T-helper 17 cell (primary cell): ENCODE results near the gene PRKCD. TPM values are rescaled to one million over a fixed set of nuclear protein-coding genes. Genes with fewer than 3 reads are reported as not detected.

Source experiments
- ATAC-seq: fragments of 150-1000 bp; cut with Tn5 transposase; 2 replicates; pipeline ENCODE4 v1.10.0; 2021; ENCODE audit warnings: mild to moderate bottlenecking, moderate library complexity
- DNase-seq, 3 donors: peaks; one replicate each; pipeline versions ENCODE4 v3.0.0 to v3.0.0-alpha.2; 2020 to 2021
- H3K9me3 ChIP-seq: one replicate; pipeline ENCODE4 v1.7.0; 2013; ENCODE audit warnings: low read length, mild to moderate bottlenecking; ENCODE audit not compliant: control insufficient read depth, poor library complexity, severe bottlenecking
- H3K27ac Mint-ChIP-seq: one replicate; pipeline ENCODE4 v1.8.0; 2022; ENCODE audit warnings: mild to moderate bottlenecking, moderate library complexity, mixed read lengths
- H3K27me3 Mint-ChIP-seq: one replicate; pipeline ENCODE4 v1.8.0; 2022; ENCODE audit warnings: mixed read lengths
- H3K36me3 Mint-ChIP-seq: one replicate; pipeline ENCODE4 v1.8.0; 2022; ENCODE audit warnings: low read depth, mixed read lengths
- H3K4me1 Mint-ChIP-seq: one replicate; pipeline ENCODE4 v1.8.0; 2022; ENCODE audit warnings: mild to moderate bottlenecking, mixed read lengths
- H3K4me3 Mint-ChIP-seq: one replicate; pipeline ENCODE4 v1.8.0; 2022; ENCODE audit warnings: mild to moderate bottlenecking, moderate library complexity, mixed read lengths
- total RNA-seq, 4 donors: library from RNA in 2 of 4; stranded (reverse) in 2 of 4; gene quantifications; one replicate each; pipeline ENCODE4 v1.2.3 and lab custom pipeline; 2022 to 2026

PRKCD gene
- total RNA-seq, 2 donors from 2014 or later = 27.3 to 35.0 TPM

DNA sequence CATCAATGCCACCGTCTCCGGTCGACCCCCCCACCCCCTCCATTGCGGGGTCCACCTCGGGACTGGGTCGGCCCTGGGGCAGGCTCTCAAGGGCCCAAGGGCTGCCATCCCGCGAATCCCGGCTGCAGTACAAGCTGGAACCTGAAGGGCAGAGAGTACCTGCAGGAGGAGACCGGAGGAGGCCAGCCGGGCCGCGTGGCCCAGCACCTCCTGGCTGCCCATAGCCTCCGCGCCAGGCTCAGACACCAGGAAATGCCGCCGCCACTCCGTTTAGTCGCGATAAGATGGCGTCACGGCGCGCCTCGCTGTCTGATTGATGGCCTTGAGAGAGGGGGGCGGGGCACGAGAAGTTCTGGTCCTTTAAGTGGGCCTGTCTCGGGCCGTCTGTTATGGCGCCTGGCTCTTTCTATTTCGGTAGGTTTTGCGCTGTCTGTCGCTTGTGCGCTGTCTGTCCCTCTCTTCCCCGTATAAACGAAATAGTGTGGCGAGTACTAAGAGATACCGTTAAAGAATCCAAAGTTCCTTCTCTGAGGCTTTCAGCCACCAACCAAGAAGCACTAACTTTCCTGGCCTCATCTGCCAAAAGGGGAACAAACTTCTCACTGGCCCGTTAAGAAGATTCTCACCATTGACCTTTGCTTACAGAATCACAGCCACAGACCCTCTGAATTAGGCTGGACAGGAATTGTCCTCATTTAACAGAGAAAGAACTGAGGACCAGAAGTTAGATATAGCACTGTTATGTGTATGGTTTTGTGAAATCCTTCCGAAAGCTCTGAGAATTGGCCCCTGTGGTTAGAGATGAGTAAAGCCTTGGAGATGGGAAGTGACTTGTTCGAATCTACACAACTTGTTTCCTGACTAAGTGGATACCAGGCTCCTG, 30.6 kb upstream of the PRKCD start, which contains the start of gene RFT1:
Gene RFT1 (minus strand): TSS at position 257 of the 883 bp plus-strand sequence. CDS start 35 bp downstream, at position 222.
- DNase-seq (peak; percentile 94 to 98 (median 95)), ATAC-seq (peak; percentile 94)
- Mint-ChIP-seq H3K4me1 (peaks cover 21% of the 10 kb centered on the region), H3K27me3 (no peaks in the 10 kb centered on the region), H3K27ac (peak within 1 kb of the TSS; percentile 98), H3K36me3 (no peaks in the 10 kb centered on the region), H3K4me3 (peak within 1 kb of the TSS; percentile 90)
- H3K9me3 ChIP-seq = no peaks in the 10 kb centered on the region

DNA sequence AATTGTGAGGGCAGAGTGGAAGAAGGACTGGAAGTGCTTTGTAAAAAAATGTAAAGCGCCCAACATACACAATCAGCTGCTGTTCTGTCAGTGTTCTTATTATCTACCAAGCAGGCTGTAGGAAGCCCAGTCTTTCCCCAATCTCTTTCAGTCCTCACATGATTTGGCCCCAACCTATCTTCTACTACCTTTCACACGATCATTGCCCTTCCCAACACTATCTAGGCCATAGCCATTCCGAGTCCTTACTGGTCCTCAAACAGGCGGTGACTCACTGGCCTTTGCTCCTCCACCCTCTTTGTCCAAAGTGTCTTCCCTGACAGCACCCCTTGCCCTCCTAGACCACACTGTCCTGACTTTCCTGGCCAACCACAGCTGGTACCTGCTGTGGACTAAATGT, 29.9 kb upstream of the PRKCD start:
- peak overlapping the region; percentile 90 for H3K4me3 Mint-ChIP-seq
- ATAC-seq = no peak
- no peaks in the 10 kb centered on the region for H3K9me3 ChIP-seq
- no peak for DNase-seq
- H3K27ac Mint-ChIP-seq = peak overlapping the region; percentile 98
- no peaks in the 10 kb centered on the region for H3K27me3 Mint-ChIP-seq
- no peaks in the 10 kb centered on the region for H3K36me3 Mint-ChIP-seq
- H3K4me1 Mint-ChIP-seq = peaks cover 21% of the 10 kb centered on the region

DNA sequence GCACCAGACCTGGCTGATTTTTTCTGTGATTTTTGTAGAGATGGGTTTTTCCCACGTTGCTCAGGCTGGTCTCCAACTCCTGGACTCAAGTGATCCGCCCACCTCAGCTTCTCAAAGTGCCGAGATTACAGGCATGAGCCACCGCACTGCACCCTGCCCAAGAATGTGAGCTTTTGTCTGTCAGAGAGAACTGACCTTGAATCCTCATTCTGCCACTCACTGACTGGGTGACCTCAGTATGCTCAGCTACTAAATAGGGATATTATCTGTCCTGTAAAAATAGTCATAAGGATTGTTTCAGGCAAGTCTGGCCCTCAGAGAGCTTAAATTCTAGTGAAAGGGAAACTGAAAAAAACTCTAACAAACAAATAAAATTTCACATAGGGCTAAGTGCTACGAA, 28.7 kb upstream of the PRKCD start:
- H3K4me1 Mint-ChIP-seq = peaks cover 21% of the 10 kb centered on the region
- H3K9me3 ChIP-seq = no peaks in the 10 kb centered on the region
- no peak overlapping the region for H3K4me3 Mint-ChIP-seq
- H3K36me3 Mint-ChIP-seq = no peaks in the 10 kb centered on the region
- ATAC-seq (no peak), DNase-seq (no peak)
- H3K27me3 Mint-ChIP-seq = no peaks in the 10 kb centered on the region
- H3K27ac Mint-ChIP-seq = peak overlapping the region; percentile 70

DNA sequence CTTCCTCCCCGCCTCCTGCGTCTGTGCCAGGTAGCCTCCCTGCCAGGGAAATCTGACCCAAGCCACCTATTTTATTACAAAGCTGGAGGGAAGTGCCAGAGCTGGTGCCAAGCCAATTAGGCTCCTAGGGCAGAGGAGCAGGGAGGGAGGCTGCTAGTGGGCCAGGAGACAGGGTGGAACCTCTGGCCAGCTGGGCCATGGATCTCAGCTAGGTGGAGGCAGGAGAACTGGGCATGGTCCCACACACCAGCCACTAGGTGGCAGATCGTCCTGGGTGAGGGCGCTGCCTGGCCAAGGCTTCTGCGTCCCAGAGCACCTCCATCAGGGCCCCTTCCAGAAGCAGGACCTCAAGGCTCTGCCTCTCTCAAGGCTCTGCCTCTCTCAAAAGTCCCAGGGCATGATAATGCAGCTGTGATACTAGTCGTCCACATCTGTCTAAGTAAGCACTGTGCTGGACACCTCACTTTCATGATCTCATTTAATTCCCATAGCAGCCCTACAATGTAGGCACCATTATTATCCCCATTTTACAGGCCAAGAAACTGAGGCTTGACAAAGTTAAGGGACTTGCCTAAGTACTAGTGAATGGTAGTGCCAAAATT, 26.3 kb upstream of the PRKCD start:
- ATAC-seq (peak; percentile 41), DNase-seq (peak; percentile 25 to 45 (median 28))
- Mint-ChIP-seq H3K27me3 (no peaks in the 10 kb centered on the region), H3K36me3 (no peaks in the 10 kb centered on the region), H3K4me3 (no peak overlapping the region), H3K27ac (no peak overlapping the region), H3K4me1 (peaks cover 18% of the 10 kb centered on the region)
- H3K9me3 ChIP-seq = no peaks in the 10 kb centered on the region

DNA sequence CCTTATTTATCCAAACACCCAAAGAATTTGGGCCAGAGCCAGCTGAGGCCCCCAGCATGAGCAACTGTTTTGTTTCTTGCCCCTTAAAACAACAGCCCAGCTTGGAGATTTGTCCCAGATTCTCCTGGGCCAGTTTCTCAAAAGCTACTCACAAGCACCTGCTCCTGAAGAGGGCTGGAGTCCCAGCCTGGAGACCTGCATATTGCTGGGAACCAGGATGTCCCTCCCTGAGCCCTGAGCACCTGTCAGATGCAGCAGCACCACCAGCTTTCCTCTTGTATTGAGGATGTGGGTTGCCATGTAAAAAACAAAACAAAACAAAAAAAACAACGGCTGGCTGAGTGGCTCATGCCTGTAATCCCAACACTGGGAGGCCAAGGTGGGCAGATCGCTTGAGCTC, 23.8 kb upstream of the PRKCD start:
- Mint-ChIP-seq H3K4me1 (peaks cover 15% of the 10 kb centered on the region), H3K27me3 (no peaks in the 10 kb centered on the region), H3K27ac (no peak overlapping the region), H3K4me3 (no peak overlapping the region), H3K36me3 (peaks cover 3% of the 10 kb centered on the region)
- ATAC-seq (no peak), DNase-seq (no peak)
- no peaks in the 10 kb centered on the region for H3K9me3 ChIP-seq

DNA sequence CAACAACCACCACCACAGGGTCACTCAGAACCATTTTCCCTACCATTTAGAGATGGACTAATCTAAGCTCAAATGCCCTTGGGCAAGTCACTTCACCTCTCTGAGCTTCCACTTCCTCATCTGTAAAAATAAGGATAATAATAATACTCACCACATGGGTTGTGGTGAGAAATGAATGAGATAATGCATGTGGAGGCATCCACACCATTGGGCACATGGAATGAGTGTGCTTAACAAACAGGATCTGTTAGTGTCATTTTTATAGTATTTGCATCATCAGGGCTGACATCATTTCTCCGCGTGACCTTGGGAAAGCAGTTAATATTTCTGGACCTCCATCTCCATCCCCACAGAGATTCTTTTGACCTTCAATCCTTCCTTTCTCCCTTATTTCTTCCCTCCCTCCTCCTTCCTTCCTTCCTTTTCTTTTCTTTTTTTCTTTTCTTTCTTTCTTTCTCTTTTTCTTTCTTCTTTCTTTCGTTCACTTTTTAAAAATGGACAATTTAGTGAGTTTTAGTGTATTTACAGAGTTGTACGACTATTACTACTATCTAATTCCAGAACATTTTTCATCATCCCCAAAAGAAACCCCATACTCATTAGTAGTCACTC, 23.1 kb upstream of the PRKCD start:
- Mint-ChIP-seq H3K4me1 (peaks cover 13% of the 10 kb centered on the region), H3K36me3 (peaks cover 3% of the 10 kb centered on the region), H3K4me3 (no peak overlapping the region), H3K27ac (no peak overlapping the region), H3K27me3 (no peaks in the 10 kb centered on the region)
- H3K9me3 ChIP-seq = no peaks in the 10 kb centered on the region
- DNase-seq = no peak
- ATAC-seq = no peak

DNA sequence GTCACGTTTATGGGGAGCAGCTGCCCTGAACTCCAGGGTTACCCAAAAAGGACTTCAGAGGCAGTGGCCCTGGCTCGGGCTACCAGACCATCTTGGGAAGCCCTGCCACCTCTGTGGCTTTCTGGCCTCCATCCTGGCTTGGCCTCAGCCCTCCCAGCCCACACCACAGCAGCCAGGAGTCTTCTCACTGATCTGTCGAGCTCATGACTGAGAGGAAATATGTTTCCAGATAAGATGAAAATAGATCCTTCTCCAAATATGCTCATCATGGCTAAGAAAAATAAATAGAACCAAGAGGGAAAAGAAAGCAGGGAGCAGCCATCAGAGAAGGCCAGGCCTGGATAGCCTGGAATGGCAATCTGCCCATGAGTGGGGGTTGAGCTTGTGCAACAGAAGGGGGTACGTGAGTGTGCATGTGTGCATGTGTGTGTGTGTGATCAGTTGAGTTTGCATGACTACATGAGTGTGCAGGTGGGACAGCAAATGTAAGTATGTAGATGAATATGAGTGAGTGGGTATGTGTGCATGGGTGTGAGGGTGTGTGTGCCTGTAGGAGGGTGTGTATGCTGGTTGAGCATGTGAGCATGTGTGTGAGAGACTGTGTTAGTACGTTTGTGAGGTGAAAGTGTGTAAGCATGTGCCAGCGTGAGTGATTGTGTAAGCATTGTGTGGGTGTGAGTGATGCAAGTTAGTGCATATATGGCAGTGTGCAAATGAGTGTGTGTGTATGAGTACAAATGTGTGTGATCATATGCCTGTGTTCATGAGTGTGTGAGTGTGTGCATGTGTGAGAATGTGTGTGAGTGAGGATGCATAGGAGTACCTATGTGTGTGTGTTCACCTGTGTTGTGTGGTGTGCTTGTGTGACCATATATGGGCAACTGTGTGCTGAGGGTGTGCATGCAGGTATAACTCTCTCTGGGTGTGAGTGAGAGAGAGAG, 20.8 kb upstream of the PRKCD start:
- no peak overlapping the region for H3K4me3 Mint-ChIP-seq
- no peak overlapping the region for H3K27ac Mint-ChIP-seq
- peaks cover 3% of the 10 kb centered on the region for H3K36me3 Mint-ChIP-seq
- no peak for DNase-seq
- ATAC-seq = no peak
- peaks cover 12% of the 10 kb centered on the region for H3K4me1 Mint-ChIP-seq
- no peaks in the 10 kb centered on the region for H3K9me3 ChIP-seq
- no peaks in the 10 kb centered on the region for H3K27me3 Mint-ChIP-seq

DNA sequence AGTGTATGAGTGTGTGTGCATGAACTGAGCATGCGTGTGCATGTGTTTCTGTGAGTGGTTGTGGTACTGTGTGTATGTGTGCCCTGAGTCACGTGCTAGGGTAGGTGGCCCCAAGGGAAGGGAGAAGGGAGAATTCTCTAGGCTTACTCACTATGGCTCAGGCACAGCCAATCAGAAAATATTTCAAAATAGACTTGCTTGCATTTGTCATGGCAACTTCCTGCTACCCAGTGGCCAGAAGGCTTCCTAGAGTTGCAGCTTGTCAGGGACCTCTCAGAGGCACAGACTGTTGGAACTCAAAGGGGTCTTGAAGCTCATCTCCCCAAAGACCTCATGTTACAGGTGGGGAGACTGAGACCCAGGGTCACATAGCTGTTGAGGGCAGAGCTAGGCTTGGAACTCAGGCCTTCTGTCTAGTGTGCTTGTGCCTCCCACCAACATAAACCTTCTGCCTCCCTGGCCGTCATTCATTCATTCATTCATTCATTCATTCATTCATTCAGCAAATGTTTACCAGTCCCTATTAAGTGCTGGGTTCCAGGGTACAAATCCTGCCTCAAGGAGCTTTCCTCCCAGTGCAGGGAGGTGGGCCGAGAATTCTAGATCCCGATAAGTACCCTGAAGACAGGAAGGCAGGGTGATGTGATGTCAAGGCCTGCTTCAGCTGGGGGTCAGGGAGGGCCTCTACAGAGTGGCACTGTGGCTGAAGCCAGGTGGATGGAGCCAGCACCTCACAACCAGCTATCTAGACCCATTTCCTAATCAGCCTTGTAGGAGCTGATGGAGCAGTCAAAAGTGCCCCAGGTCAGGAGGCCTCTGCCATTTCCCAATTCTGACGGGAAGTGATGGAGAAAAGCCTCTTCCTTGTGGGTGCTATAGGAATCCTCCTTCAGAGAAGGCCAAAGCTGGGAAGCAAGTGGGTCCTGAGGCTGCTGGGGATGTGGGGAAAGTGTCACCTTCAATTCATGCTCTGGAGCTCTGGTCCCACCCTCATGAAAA, 19.9 kb upstream of the PRKCD start:
- H3K27ac Mint-ChIP-seq = no peak overlapping the region
- H3K4me1 Mint-ChIP-seq = peaks cover 13% of the 10 kb centered on the region
- DNase-seq (no peak), ATAC-seq (peak; percentile 42)
- peaks cover 3% of the 10 kb centered on the region for H3K36me3 Mint-ChIP-seq
- H3K4me3 Mint-ChIP-seq = no peak overlapping the region
- no peaks in the 10 kb centered on the region for H3K9me3 ChIP-seq
- no peaks in the 10 kb centered on the region for H3K27me3 Mint-ChIP-seq

DNA sequence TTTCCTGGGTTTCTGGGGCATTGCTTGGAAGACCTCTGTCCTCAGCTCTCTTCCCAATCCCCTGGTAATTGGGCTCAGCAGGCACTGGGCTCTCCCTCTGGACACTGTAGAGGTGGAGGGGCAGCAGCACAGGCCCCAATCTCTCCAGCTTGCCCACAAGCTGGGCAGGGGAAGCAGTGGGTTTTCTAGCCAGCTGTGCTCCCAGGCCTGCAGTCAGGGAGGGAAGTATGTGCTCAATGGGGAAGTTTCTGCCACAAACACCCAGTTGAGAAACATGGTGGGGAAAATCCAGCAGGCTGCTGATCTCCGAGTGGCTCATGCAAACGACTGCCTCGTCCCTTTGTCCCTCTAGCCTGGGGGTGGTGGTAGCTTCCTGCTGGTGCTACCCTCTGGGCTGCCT, 18.0 kb upstream of the PRKCD start:
- DNase-seq = no peak
- H3K4me3 Mint-ChIP-seq = no peak overlapping the region
- peaks cover 3% of the 10 kb centered on the region for H3K36me3 Mint-ChIP-seq
- H3K4me1 Mint-ChIP-seq = peaks cover 13% of the 10 kb centered on the region
- ATAC-seq = no peak
- H3K27me3 Mint-ChIP-seq = no peaks in the 10 kb centered on the region
- no peak overlapping the region for H3K27ac Mint-ChIP-seq
- H3K9me3 ChIP-seq = no peaks in the 10 kb centered on the region

DNA sequence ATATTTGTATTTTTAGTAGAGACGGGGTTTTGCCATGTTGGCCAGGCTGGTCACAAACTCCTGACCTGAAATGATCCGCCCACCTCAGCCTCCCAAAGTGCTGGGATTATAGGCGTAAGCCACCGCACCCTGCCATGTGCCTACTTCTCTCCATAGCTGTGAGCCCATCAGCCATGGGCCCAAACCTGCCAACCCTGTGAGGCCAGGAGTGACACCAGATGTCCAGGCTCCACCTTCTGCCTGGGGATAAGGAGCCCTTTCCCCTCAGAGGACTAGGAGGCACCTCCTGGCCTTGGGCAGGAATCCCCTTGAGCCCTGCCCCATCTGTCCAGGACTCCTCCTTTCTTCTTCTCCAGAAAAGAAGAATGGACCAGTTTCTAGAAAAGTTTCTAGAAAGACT, 16.6 kb upstream of the PRKCD start:
- no peak for DNase-seq
- peaks cover 11% of the 10 kb centered on the region for H3K4me1 Mint-ChIP-seq
- peaks cover 3% of the 10 kb centered on the region for H3K36me3 Mint-ChIP-seq
- no peak overlapping the region for H3K4me3 Mint-ChIP-seq
- no peak overlapping the region for H3K27ac Mint-ChIP-seq
- no peaks in the 10 kb centered on the region for H3K9me3 ChIP-seq
- no peak for ATAC-seq
- no peaks in the 10 kb centered on the region for H3K27me3 Mint-ChIP-seq

DNA sequence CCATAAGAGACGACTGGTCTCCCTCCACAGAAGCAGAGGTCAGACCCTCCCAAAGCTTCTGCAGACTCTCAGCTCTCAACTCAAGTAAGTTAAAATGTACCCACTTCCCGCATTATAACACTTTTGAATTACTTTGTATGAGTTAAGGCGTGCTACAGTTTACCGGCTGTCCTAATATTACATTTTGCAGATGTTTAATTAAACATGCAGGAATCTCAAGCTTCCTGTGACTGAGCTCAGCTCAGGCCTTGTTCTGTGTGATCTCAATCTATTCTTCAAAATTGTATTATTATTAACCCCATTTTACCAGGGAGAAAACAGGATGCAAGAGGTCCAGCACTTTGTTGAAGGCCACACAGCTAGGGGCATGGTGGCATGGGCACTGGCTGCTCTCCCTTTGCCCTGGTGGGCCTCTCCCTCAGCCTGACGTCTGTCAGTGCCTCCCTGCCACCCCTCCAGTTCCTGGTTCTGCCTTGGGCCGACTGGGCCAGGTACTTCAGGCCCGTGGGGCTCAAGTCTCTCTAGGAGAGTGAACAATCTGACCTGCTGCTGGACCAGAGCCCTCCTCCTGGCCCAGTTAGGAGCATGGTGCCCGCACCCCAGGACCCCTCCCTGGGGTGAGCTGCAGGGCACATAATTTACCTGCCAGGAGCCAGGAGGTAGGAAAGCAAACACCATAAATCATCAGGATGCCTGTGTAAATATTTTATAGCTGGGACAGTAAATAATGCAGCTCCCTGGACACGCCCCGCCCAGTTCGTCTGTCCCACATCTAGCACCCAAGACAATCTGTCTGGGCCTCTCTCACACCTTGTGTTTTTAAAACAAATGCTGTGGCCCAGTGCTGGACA, 15.9 kb upstream of the PRKCD start:
- peaks cover 10% of the 10 kb centered on the region for H3K4me1 Mint-ChIP-seq
- ATAC-seq (no peak), DNase-seq (no peak)
- H3K9me3 ChIP-seq = no peaks in the 10 kb centered on the region
- no peak overlapping the region for H3K27ac Mint-ChIP-seq
- H3K36me3 Mint-ChIP-seq = peaks cover 3% of the 10 kb centered on the region
- H3K27me3 Mint-ChIP-seq = peaks cover 5% of the 10 kb centered on the region
- H3K4me3 Mint-ChIP-seq = no peak overlapping the region
